Measurements from ENCODE around the gene SFI1. TPM values are rescaled to one million over a fixed set of nuclear protein-coding genes. Genes with fewer than 3 reads are reported as not detected.

The SFI1 gene
- total RNA-seq, 4 donors from 2014 or later, result 55.3 to 157 (median 90.1) TPM

- peaks cover 0 to 11% (median 2%) of the 10 kb centered on the region in 4 donors for H3K4me1 ChIP-seq
- in situ Hi-C loops (cut with MboI; ENCODE audit: low pct_ligation_motif_present in 1 of 4, low pct_unique_long_range_greater_than_20kb in 1 of 4, low sequenced_read_pairs in 3 of 4), result no loop called here
- no peak overlapping the region for H3K4me3 ChIP-seq
- H3K27me3 ChIP-seq, result no peaks in the 10 kb centered on the region
- intact Hi-C loops (cut with DNase I; ENCODE audit: low total_unique reads), result no loop called here
- 75 to 90% methylated on average over 1 to 14 of the region's 14 CpGs for WGBS, 2 donors (ENCODE audit: low coverage in 1 of 2)
- H3K27ac ChIP-seq, result no peak overlapping the region
- DNase-seq, result no peak
- H3K36me3 ChIP-seq, result peaks cover 0 to 7% (median 0%) of the 10 kb centered on the region in 4 donors
- H3K9me3 ChIP-seq, result no peaks in the 10 kb centered on the region
- TF ChIP-seq EP300 (IDR thresholded peaks at IDR 0.05; ENCODE audit: low read depth), result no peak
- TF ChIP-seq POLR2A (IDR thresholded peaks at IDR 0.05), result no peak
- no peak for TF ChIP-seq POLR2AphosphoS5 (IDR thresholded peaks at IDR 0.05)
- no peak for TF ChIP-seq CTCF (IDR thresholded peaks at IDR 0.05)
Observed at GRCh38 chr22:31604137-31604705, 107.9 kb downstream of the SFI1 start.

GRCh38 chr22:31604746-31605705 is 108.7 kb downstream of the SFI1 start:
- Histone ChIP-seq H3K4me3 (no peak overlapping the region), H3K4me1 (peaks cover 0 to 11% (median 2%) of the 10 kb centered on the region in 4 donors), H3K36me3 (peaks cover 0 to 7% (median 0%) of the 10 kb centered on the region in 4 donors), H3K9me3 (no peaks in the 10 kb centered on the region), H3K27me3 (no peaks in the 10 kb centered on the region), H3K27ac (no peak overlapping the region)
- TF ChIP-seq CTCF (IDR thresholded peaks at IDR 0.05) (no peak), POLR2A (IDR thresholded peaks at IDR 0.05) (no peak), POLR2AphosphoS5 (IDR thresholded peaks at IDR 0.05) (no peak)
- DNase-seq, result no peak
- intact Hi-C loops (cut with DNase I; ENCODE audit: low total_unique reads) (no loop called here), in situ Hi-C loops (cut with MboI; ENCODE audit: low pct_ligation_motif_present in 1 of 4, low pct_unique_long_range_greater_than_20kb in 1 of 4, low sequenced_read_pairs in 3 of 4) (no loop called here)
- 90 to 95% methylated on average over 6 to 17 of the region's 17 CpGs for WGBS, 2 donors (ENCODE audit: low coverage in 1 of 2)

GRCh38 chr22:31605851-31606585 is 109.7 kb downstream of the SFI1 start:
- Histone ChIP-seq H3K27me3 (no peaks in the 10 kb centered on the region), H3K4me1 (peaks cover 0 to 11% (median 2%) of the 10 kb centered on the region in 4 donors), H3K4me3 (no peak overlapping the region), H3K36me3 (peaks cover 0 to 7% (median 0%) of the 10 kb centered on the region in 4 donors), H3K27ac (no peak overlapping the region), H3K9me3 (no peaks in the 10 kb centered on the region)
- in situ Hi-C loops (cut with MboI; ENCODE audit: low pct_ligation_motif_present in 1 of 4, low pct_unique_long_range_greater_than_20kb in 1 of 4, low sequenced_read_pairs in 3 of 4), result no loop called here
- no peak for DNase-seq
- TF ChIP-seq EP300 (IDR thresholded peaks at IDR 0.05; ENCODE audit: low read depth) (no peak), CTCF (IDR thresholded peaks at IDR 0.05) (no peak), POLR2A (IDR thresholded peaks at IDR 0.05) (no peak), POLR2AphosphoS5 (IDR thresholded peaks at IDR 0.05) (no peak)
- intact Hi-C loops (cut with DNase I; ENCODE audit: low total_unique reads), result no loop called here
- 96% methylated on average over 9 of the region's 9 CpGs; no CpG with 5 or more reads in 1 of the 2 donors for WGBS, 2 donors (ENCODE audit: low coverage in 1 of 2)

- DNase-seq, result no peak
- 89% methylated on average over 7 of the region's 7 CpGs; no CpG with 5 or more reads in 1 of the 2 donors for WGBS, 2 donors (ENCODE audit: low coverage in 1 of 2)
- peaks cover 0 to 8% (median 2%) of the 10 kb centered on the region in 4 donors for H3K4me1 ChIP-seq
- intact Hi-C loops (cut with DNase I; ENCODE audit: low total_unique reads) (no loop called here), in situ Hi-C loops (cut with MboI; ENCODE audit: low pct_ligation_motif_present in 1 of 4, low pct_unique_long_range_greater_than_20kb in 1 of 4, low sequenced_read_pairs in 3 of 4) (no loop called here)
- H3K27me3 ChIP-seq, result no peaks in the 10 kb centered on the region
- no peaks in the 10 kb centered on the region for H3K36me3 ChIP-seq
- H3K4me3 ChIP-seq, result no peak overlapping the region
- no peak overlapping the region for H3K27ac ChIP-seq
- no peaks in the 10 kb centered on the region for H3K9me3 ChIP-seq
- TF ChIP-seq POLR2A (IDR thresholded peaks at IDR 0.05) (no peak), EP300 (IDR thresholded peaks at IDR 0.05; ENCODE audit: low read depth) (no peak), CTCF (IDR thresholded peaks at IDR 0.05) (no peak), POLR2AphosphoS5 (IDR thresholded peaks at IDR 0.05) (no peak)
Observed at GRCh38 chr22:31607696-31608095, 111.4 kb downstream of the SFI1 start.

All from transverse colon (tissue), 4 donors.